ENCODE results near the gene STK16.

- TF ChIP-seq CEBPB (IDR thresholded peaks at IDR 0.05) (no peak), ZBTB7A (IDR thresholded peaks at IDR 0.05; ENCODE audit: low read depth) (no peak), EP300 (IDR thresholded peaks at IDR 0.05; ENCODE audit: borderline replicate concordance) (no peak), NFIC (IDR thresholded peaks at IDR 0.05) (no peak), REST (IDR thresholded peaks at IDR 0.05; ENCODE audit: low read depth) (no peak), RAD21 (IDR thresholded peaks at IDR 0.05; ENCODE audit: low read depth) (no peak)
- TF ChIP-seq, protein P1, sequence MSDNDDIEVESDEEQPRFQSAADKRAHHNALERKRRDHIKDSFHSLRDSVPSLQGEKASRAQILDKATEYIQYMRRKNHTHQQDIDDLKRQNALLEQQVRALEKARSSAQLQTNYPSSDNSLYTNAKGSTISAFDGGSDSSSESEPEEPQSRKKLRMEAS (IDR thresholded peaks at IDR 0.05), result no peak
Observed at GRCh38 chr2:219287580-219288265, 42.4 kb downstream of the STK16 start.
